Ecto neural progenitor cell (in vitro differentiated cells): ENCODE measurements around the gene RAB1B.
"Not testable (repeated sequence)": the region's sequence is repeated elsewhere in the genome, so short reads cannot be mapped to it uniquely, and the experiment has no call there.

Experiments
- DNase-seq: peaks from one replicate; pipeline ENCODE4 v3.0.0-alpha.2; 2018; ENCODE audit warnings: low spot score

RAB1B gene

DNA sequence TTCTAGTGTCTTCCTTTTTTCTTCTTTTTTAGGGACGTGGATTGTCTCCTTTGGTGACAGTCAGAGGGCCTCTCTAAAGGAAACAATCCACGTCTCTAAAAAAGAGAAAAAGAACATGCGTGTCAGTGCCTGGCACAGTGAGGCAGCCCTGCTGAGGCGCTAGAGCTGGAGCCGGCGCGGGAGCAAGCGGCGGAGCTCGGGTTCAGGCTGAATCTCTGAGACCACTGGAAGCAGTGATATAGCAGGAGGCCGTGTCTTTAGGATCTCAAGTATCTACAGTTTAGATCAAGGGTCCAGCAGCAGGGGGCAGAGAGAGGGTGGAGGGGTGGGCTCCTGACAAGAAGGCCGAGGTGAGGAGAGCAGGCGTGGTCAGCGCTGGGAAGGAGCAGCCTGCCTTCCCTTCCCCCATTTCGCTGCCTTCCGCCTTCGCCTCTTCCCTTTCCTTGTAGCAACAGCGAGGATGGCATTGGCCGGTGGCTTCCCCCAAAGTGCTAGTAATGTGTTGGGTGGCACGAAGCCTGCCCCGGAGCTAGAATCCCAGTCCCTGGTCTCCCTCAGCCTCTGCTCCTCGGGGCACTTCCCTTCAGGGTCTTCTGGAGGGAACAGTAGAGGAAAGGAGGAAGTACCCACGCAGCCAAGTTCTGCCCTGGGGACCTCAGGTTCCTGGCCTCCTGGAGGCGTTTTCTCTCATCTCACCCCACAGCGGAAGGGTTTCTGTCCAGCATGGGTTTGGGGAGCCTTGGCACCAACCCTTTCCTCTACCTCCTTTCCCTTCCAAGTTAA is 28.2 kb upstream of the RAB1B start:
- DNase-seq: no peak

DNA sequence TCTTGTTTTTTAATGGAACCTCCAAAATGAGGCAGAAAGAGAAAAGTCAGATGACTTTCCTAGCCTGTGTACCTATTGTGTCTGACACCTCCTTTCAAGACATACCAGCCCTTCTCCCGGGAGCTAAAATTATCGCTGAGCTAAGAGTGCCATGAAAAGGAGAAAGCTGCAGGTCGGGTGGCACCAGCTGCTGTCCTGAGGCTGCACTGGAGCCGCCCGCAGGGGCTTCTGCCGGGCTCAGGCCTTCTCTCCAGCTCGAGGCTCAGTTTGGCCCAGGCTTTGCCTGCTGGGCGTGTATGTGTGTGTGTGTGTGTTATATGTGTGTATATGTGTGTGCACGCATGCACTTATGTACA is 27.7 kb upstream of the RAB1B start:
- no peak for DNase-seq

DNA sequence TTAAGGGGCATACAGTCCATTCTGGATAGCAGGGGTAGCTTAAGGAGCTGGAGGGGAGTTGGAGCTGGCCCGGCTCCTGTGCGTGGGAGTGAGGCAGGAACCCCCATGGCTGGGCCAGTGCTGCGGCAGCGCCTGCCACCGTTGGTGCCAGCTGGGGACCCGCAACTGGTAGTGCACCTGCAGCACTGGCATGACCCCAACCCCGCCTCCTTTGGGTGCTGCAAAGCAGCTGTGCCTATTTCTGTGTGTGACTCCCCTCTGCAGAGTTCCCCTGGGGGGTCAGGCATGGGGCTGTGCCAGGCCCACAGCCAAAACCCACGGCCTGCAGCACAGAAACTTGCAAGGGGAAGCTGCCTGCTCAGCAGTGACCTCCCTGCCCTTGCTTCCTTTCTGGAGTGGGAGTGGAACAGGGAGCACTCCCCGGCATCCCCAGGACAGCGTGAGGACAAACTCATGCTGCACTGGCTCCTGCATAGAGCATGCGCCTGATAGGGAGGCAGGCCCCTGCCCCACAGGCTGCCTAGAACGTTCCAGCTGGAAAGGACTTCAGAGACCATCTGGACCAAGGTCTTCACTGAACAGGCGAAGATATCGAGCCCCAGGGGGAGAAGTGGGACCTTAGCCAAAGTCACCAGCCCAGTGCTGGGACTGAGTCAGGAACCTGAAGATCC is 26.2 kb upstream of the RAB1B start:
- DNase-seq: no peak

DNA sequence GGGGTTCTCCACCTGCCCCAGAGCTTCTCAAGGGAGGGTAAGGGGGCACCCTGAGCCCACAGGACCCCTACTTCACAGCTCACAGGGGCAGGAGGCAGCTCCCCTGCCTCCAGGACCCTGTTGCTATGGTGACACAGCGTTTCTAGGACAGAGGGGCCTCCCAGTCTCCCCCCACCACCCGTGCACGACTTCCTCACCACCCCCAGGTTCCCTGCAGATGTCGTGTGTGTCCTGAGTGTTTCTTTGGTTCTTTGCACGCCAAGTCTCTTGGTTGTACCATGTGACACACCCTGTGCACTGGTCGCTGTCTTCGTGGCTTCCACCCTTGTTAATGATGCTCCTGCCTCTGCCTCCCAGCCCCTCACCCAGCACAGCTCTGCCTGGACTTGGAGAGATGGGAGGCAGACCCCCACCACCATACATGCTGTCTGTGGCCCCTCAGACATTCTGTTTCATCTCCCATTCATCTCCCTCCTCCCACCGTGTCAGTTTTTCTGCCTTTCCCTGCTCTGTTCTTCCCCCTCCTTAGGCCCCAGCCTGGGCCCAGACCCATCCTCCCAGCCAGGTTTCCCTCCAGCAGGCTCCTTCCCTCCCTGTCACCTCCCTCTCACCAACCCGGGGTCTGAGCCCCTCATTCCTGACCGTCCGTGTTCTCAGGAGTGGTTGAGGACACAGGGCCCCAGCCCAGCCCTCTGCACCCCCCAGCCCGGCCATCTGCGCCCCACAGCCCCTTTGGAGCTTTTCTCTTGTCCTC is 24.5 kb upstream of the RAB1B start:
- no peak for DNase-seq

DNA sequence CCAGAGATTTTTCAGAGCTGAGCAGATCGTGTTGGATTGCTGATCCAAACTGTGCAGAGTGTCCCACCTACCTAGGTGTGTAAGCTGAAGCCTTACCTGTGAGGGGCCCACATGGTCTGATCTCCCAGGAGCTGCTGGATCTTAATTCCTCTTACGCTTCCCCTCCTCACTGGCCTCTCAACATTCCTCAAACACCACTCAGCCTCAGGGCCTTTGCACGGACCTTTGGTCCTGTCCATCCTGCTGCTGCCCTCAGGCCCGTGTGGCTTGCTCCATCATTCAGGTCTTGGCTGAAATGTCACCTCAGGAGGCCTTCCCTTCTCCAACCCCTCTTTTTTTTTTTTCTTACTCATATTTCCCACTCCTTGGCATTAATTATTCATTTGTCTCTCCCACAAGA is 21.1 kb upstream of the RAB1B start:
- DNase-seq: no peak

DNA sequence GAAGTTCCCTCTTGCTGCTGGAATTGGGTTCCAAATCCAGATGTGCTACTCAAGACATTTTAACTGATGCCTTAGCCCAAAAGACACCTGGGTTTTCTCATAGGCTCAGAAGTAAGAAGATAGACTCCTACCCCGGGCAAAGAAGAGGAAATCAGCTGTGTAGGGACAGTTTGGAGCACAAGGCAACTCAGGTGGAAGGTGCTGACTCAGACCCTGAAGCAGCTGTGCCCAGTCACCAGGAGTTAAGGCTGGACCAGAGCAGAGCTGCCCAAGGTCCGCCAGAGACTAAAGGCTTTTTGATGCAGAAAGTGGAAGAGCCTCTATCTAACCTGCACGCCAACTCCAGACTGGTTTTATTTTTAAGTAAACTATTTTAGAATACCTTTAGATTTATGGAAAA is 20.6 kb upstream of the RAB1B start:
- DNase-seq: no peak

DNA sequence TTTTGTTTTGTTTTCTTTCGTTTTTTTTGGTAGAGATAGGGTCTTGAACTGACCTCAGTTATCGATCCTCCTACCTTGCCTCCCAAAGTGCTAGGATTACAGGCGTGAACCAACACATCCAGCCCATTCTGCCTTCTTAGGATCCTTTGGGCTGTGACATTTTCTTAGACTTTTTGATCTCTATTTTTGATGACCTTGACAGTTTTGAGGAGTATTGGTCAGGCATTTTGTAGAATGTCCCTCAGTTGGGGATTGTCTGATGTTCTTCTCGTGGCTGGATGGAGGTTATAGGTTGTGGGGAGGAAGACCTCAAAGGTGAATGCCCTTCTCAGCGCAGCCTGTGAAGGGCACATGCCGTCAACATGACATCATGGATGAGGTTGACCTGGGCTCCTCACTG is 19.5 kb upstream of the RAB1B start:
- DNase-seq: no peak

DNA sequence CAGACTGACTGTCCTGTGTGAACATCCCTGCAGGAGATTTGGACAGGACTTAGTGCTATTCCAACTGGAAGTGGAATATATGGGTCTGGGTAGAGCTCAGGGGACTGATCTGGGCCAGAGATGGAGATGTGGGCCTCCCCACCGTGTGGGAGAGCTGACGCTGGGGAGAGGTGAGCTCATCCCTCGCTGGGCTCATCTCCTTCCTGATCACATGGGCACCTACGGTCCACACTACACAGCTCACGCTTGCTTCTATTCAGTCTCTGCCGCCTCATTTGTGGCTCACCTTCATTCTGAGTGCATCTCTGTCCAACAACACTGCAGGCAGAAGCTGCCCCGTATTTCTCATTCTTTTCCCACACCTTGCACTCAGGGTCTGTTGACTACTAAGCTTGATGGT is 16.6 kb upstream of the RAB1B start:
- DNase-seq: no peak

DNA sequence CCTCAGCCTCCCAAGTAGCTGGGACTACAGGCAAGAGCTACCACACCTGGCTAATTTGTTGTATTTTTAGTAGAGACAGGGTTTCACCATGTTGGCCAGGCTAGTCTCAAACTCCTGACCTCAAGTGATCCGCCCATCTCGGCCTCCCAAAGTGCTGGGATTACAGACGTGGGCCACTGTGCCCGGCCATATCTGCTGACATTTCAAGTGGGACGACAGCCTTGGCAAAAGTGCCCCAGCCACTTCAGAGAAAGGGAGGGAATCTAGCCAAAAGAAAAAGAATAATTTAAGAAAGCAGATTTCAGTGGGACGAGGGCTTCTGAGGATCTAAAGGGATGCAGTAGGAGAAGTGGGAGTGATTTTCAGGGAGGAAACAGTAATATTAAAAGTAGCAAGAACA is 15.4 kb upstream of the RAB1B start:
- not testable (repeated sequence) for DNase-seq

DNA sequence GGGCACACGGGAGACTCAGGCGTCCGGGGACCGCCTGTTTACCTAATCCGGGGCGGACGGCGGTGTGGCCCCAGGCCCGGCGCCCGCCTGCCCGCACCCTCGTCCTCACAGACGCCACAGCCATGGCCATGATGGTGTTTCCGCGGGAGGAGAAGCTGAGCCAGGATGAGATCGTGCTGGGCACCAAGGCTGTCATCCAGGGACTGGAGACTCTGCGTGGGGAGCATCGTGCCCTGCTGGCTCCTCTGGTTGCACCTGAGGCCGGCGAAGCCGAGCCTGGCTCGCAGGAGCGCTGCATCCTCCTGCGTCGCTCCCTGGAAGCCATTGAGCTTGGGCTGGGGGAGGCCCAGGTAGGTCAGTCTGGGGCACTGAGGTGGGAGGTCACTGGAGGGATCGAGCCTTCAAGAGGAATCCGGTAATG is 10.0 kb upstream of the RAB1B start:
- DNase-seq: no peak

DNA sequence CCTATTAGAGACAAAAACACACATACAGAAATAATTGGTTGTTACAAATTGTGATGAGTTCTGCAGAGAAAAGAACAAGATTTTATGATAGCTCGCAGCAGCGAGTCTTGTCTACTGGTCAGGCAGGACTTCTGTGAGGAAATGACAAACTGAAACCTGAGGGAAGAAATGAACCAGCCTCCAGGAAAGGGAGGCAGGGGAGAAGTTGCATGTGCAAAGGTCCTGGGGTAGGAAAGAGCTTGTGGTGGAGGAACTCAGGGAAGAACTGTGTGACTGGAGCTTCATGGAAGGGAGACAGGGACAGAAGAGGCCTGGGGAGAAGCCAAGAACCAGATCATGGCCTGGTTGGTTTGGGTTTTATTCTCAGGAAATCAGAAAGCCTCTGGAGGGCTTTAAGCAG is 9.2 kb upstream of the RAB1B start:
- DNase-seq: no peak

DNA sequence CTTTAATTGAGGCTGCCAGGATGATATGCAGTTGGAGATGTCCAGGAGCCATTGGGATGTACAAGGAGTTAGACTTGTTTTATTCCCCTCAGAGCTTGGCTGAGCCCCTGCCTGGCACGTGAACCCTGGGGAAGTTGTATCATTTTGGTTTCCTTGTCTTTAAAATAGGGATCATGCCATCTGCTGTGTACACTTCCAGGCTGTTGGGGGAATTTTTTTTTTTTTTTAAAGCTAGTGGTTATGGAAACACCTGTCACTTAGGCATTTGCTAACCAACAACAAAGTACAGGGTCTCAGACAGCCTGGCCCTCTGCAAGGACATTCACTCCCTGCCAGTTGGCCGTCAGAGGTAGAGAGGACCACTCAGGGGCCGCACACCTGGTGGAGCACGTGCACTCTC is 8.5 kb upstream of the RAB1B start:
- DNase-seq: no peak

DNA sequence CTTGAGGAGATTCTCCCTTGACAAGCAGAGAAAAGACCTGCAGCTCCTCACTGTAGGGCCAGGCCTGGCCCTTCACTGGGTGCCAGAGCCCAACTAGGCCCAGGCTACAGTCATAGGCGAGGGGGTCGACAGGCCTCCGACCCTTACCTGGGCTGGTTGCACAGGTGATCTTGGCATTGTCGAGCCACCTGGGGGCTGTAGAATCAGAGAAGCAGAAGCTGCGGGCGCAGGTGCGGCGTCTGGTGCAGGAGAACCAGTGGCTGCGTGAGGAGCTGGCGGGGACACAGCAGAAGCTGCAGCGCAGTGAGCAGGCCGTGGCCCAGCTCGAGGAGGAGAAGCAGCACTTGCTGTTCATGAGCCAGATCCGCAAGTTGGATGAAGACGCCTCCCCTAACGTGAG is 6.9 kb upstream of the RAB1B start:
- DNase-seq: no peak

DNA sequence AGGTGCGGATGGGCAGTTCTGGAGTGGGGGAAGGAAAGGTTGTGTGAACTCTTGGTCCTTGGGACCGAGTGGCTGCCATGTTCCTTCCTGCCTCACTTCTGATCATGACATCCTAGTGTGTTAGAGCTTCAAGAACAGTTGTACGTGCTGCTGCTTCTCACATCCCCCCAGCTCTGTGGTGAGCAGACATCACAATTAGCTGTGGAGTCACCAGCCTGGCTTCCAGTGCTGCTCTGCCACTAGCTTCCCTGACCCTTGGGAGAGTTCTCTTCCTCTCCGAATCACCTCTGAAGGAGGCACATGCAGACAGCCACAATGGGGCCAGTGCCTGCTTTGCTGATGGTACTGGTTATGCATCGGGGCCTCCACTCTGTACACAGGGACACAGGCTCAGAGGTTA is 6.2 kb upstream of the RAB1B start:
- DNase-seq: no peak

DNA sequence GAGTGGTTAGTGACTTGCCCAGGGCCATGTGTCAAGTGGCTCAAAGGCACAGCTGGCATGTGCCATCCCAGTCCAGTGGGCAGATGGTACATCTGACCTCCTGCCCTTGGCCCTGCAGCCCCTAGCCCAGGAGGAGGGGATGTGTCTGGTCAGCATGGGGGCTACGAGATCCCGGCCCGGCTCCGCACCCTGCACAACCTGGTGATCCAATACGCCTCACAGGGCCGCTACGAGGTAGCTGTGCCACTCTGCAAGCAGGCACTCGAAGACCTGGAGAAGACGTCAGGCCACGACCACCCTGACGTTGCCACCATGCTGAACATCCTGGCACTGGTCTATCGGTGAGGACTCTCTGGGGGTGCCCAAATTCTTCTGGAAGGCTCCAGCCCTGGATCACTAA is 5.7 kb upstream of the RAB1B start:
- DNase-seq: no peak

DNA sequence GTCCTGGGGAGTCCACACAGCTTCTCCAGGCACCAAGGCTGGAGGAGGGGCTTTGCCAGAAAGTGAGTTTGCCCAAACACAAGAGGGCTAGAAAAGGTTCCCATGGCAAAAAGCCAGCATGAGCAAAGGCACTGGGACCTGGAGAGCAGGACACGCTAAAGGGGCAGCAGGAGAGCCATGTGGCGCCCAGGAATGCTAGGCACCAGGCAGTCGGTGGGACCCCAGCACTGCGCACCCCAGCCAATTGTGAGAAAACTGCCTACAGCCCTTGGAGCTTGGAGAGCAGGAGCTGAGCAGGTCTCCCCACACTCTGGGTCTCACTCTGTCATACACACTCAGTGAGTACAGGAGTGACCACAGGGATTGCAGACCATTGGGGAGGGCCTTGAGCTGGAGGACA is 5.2 kb upstream of the RAB1B start:
- DNase-seq: no peak

DNA sequence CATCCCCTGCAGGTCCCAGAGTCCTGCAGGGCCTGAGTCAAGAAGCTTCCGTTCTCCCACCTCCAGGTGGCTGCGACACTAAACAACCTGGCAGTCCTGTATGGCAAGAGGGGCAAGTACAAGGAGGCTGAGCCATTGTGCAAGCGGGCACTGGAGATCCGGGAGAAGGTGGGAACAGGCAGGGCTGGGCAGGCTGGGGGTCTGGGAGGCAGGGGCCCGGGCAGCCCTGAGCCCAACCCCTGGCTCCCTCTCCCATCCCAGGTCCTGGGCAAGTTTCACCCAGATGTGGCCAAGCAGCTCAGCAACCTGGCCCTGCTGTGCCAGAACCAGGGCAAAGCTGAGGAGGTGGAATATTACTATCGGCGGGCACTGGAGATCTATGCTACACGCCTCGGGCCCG is 4.7 kb upstream of the RAB1B start:
- DNase-seq: no peak

DNA sequence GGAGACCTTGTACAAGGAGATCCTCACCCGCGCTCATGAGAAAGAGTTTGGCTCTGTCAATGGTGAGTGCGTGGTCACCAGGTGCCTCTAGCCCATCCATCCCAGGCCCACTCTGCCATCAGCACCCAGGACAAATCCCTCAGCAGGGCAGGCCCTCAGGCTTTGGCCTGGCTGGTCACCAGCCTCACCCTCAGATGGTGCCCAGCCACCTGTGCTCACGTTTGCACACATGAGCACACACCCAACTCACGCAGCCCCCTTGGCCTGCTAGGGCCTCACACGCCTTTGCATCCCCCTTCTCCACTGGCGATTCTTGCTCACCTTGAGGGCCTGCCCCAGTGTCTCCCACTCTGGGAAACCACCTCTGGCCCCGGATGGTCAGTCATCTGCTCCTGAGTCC is 4.1 kb upstream of the RAB1B start:
- DNase-seq: no peak

DNA sequence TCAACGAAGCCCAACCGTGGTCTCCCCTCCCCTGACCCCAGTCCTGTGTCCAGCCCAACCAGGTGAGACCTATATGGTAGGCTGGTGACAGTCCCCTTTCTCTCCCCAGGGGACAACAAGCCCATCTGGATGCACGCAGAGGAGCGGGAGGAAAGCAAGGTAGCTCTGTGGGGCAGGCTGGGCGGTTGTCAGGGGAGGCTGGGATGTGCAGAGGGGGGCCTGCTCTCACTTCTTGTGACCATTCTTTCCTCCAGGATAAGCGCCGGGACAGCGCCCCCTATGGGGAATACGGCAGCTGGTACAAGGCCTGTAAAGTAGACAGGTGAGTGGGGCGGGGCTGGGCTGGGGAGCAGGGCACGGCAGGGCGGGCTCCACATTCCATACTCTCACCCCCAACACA is 3.5 kb upstream of the RAB1B start:
- no peak for DNase-seq

DNA sequence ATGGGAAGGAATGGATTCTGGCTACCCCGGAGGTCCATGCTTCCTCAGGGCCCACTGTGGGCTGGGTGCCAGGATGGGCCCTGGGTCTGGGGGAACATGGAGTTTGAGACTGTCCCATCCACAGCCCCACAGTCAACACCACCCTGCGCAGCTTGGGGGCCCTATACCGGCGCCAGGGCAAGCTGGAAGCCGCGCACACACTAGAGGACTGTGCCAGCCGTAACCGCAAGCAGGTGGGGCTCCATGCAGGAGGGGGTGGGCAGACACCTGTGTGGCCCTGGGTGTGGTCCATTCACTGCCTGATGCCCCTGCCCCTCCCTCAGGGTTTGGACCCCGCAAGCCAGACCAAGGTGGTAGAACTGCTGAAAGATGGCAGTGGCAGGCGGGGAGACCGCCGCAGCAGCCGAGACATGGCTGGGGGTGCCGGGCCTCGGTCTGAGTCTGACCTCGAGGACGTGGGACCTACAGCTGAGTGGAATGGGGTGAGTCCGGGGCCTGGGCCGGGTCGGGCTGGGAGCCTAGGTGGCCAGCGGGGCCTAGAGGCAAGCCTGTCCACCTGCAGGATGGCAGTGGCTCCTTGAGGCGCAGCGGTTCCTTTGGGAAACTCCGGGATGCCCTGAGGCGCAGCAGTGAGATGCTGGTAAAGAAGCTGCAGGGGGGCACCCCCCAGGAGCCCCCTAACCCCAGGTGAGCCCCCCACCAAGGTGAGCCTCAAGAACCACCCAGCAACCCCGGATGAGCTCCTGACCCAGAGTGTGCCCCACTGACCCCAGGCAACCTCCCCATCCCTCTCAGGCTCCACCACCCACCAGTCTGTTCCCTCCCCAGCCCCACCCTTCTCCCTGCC is 2.7 kb upstream of the RAB1B start:
- DNase-seq: no peak

DNA sequence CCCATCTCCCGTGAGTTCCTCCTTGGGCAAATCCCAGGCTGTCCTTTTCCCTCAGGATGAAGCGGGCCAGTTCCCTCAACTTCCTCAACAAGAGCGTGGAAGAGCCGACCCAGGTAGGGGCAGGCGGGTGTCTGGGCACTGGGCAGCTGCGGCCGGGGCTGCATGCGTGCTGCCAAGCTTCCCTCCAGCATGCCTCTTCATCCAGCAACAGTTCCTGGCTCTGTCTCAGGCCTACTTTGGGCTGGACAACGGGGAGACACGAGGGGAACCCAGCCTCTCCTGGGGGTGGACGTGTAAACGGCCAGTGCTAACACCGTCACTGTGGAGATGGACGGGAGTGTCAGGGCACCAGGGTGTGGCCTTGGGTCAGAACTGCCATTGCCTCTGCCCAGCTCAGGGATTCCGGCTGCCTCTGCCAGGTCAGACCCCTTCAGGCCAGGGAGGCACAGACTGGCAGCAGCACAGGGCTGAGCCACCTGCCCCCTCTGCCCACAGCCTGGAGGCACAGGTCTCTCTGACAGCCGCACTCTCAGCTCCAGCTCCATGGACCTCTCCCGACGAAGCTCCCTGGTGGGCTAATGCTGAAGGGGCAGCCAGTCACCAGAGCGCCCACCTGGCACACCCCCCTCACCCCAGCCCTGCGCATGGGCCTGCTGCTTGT is 1.9 kb upstream of the RAB1B start:
- no peak for DNase-seq

DNA sequence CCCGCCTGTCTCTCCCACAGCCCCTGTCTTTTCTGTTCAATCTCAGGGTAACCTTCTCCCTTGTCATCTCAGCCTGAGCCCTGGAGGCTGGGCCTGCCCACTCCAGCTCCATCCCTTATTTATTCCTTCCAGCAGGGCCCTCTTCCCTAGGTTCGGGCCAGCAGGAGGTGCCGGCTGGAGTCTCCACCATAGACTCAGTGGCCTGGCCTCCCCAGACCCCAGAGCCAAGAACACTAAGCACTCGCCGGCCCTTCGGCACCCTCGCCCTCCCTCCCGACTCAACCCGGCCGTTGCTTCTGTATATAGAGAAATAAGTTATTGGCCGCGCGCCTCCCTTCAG is 1.4 kb upstream of the RAB1B start:
- no peak for DNase-seq
